HepG2 (cell line): Measurements from ENCODE around the gene RHBDF2. TPM values are rescaled to one million over a fixed set of nuclear protein-coding genes. Genes with fewer than 3 reads are reported as not detected.
A peak's percentile ranks its signal among the peaks of the same experiment; 100 is the strongest.

Experiments used
- ATAC-seq: fragments of 200-7000 bp; cut with Tn5 transposase; 3 replicates; pipeline ENCODE4 v1.9.1; 2020; ENCODE audit warnings: mild to moderate bottlenecking, moderate library complexity
- BruUV-seq: library from RNA; stranded (reverse); fragments of 400-500 nt; replicated peaks from 2 replicates; lab custom pipeline; 2021; lab: Mats Ljungman, UMichigan
- CTCF ChIA-PET: fragments of 300-600 bp; formaldehyde crosslinking; extraction: SDS; loops from one replicate; lab custom pipeline; 2021; ENCODE audit warnings: low total read pairs, inconsistent platforms, low intra/inter-chr PET ratio; lab: Yijun Ruan, JAX
- POLR2A ChIA-PET: fragments of 350-600 bp; sonication (Branson Sonifier 250); formaldehyde crosslinking; loops from one replicate; lab custom pipeline; 2020; ENCODE audit warnings: antibody characterized with exemption, inconsistent platforms; lab: Yijun Ruan, JAX
- DNase-seq: peaks from one replicate; pipeline ENCODE4 v3.0.0-alpha.2; 2015; ENCODE audit warnings: low spot score
- FAIRE-seq: peaks from 3 replicates; lab custom pipeline; 2011; peaks lifted over from hg19 to GRCh38; lab: Jason Lieb, UNC
- H2AFZ ChIP-seq: one replicate; pipeline ENCODE4 v1.6.1; 2011; ENCODE audit warnings: low read length, inconsistent platforms
- H3K27ac ChIP-seq: fragments of 300-600 bp; 3 replicates; pipeline ENCODE4 v1.8.0; 2011; ENCODE audit warnings: mixed run types, mild to moderate bottlenecking, mixed read lengths, low read length, inconsistent platforms; ENCODE audit not compliant: insufficient read depth; ENCODE audit errors: extremely low read length
- H3K27me3 ChIP-seq, 2 experiments: fragments of 200-600 bp in 1 of 2; 2 replicates in 1 of 2; 3 replicates in 1 of 2; pipeline versions ENCODE4 v1.6.0 to v1.8.0; 2011; ENCODE audit warnings: low read length in 2 of 2, mild to moderate bottlenecking in 2 of 2, moderate library complexity in 2 of 2, inconsistent platforms in 1 of 2; ENCODE audit not compliant: insufficient read depth in 2 of 2, control insufficient read depth in 1 of 2
- H3K36me3 ChIP-seq, 2 experiments: fragments of 200-600 bp in 1 of 2; replicated peaks in 1 of 2; 2 replicates in 1 of 2; 3 replicates in 1 of 2; pipeline versions ENCODE4 v1.5.1 to v1.8.0; 2011; ENCODE audit warnings: low read length in 2 of 2, inconsistent platforms in 1 of 2; ENCODE audit not compliant: insufficient read depth in 2 of 2, control insufficient read depth in 1 of 2
- H3K4me1 ChIP-seq: 2 replicates; pipeline ENCODE4 v1.5.1; 2012; ENCODE audit warnings: low read length, inconsistent platforms; ENCODE audit not compliant: insufficient read depth
- H3K4me2 ChIP-seq: 2 replicates; pipeline ENCODE4 v1.6.0; 2011; ENCODE audit warnings: low read depth, low read length, inconsistent platforms
- H3K4me3 ChIP-seq, 3 experiments: fragments of 200-600 bp in 1 of 3; sonication (generic), shearing (Covaris generic) in 1 of 3; replicated peaks in 1 of 3; 2 replicates each; pipeline ENCODE4 v1.5.1; 2011 to 2016; ENCODE audit warnings: low read length in 3 of 3, inconsistent platforms in 2 of 3, low read depth in 2 of 3, mild to moderate bottlenecking in 2 of 3, control low read depth in 1 of 3, mixed read lengths in 1 of 3; ENCODE audit not compliant: insufficient read depth in 1 of 3
- H3K79me2 ChIP-seq: one replicate; pipeline ENCODE4 v1.6.1; 2011; ENCODE audit warnings: low read length, inconsistent platforms; ENCODE audit not compliant: insufficient read depth
- H3K9ac ChIP-seq: 2 replicates; pipeline ENCODE4 v1.6.0; 2011; ENCODE audit warnings: mild to moderate bottlenecking, low read depth, low read length, inconsistent platforms; ENCODE audit not compliant: insufficient read depth
- H3K9me3 ChIP-seq: 2 replicates; pipeline ENCODE4 v1.5.1; 2012; ENCODE audit warnings: mild to moderate bottlenecking, low read length
- H4K20me1 ChIP-seq: 2 replicates; pipeline ENCODE4 v1.6.0; 2011; ENCODE audit warnings: inconsistent platforms, mild to moderate bottlenecking, low read length, moderate library complexity; ENCODE audit not compliant: insufficient read depth
- AGO1 ChIP-seq: fragments of 200-400 bp; formaldehyde crosslinking; IDR thresholded peaks from 2 replicates; pipeline ENCODE4 v1.6.1; 2017; ENCODE audit warnings: mild to moderate bottlenecking, low read depth, low read length, moderate library complexity; ENCODE audit not compliant: poor library complexity, severe bottlenecking
- ARNT ChIP-seq: fragments of 450-650 bp; IDR thresholded peaks from 2 replicates; pipeline ENCODE4 v1.6.1; 2017
- DBP ChIP-seq: sonication (generic); formaldehyde crosslinking; IDR thresholded peaks from 2 replicates; pipeline ENCODE4 v1.4.0; 2020; ENCODE audit warnings: missing genetic modification reagents; ENCODE audit errors: not compliant biosample characterization
- ETV6 ChIP-seq: sonication (generic); formaldehyde crosslinking; conservative IDR thresholded peaks from 2 replicates; pipeline ENCODE4 v1.4.0; 2020; ENCODE audit warnings: missing genetic modification reagents
- GATAD1 ChIP-seq: IDR thresholded peaks from 2 replicates; pipeline ENCODE4 v1.6.1; 2016; ENCODE audit warnings: missing genetic modification reagents, missing compliant biosample characterization
- HDAC1 ChIP-seq: sonication (generic); formaldehyde crosslinking; IDR thresholded peaks from 2 replicates; pipeline ENCODE4 v1.5.1; 2020; ENCODE audit warnings: mild to moderate bottlenecking, missing genetic modification reagents
- HNRNPL ChIP-seq: fragments of 200-400 bp; formaldehyde crosslinking; IDR thresholded peaks from 2 replicates; pipeline ENCODE4 v1.6.1; 2017; ENCODE audit warnings: mild to moderate bottlenecking, low read depth, low read length
- KLF16 ChIP-seq, 2 experiments: sonication (generic) in 1 of 2; formaldehyde crosslinking in 1 of 2; IDR thresholded peaks; 2 replicates each; pipeline versions ENCODE4 v1.6.1 to v1.8.0; 2016 to 2023; ENCODE audit warnings: missing genetic modification reagents in 2 of 2, missing compliant biosample characterization in 1 of 2
- NFRKB ChIP-seq: fragments of 450-650 bp; IDR thresholded peaks from 2 replicates; pipeline ENCODE4 v1.6.1; 2017
- NFYC ChIP-seq: IDR thresholded peaks from 2 replicates; pipeline ENCODE4 v1.6.1; 2016; ENCODE audit warnings: missing genetic modification reagents, missing compliant biosample characterization
- PRMT3 ChIP-seq: sonication (generic); formaldehyde crosslinking; IDR thresholded peaks from 2 replicates; pipeline ENCODE4 v1.8.1; 2022; ENCODE audit warnings: low read depth, mild to moderate bottlenecking, moderate library complexity, missing genetic modification reagents, borderline replicate concordance
- TAF15 ChIP-seq: fragments of 200-400 bp; formaldehyde crosslinking; IDR thresholded peaks from one replicate; pipeline ENCODE4 v1.6.1; 2018; ENCODE audit warnings: mild to moderate bottlenecking, low read depth, low read length; ENCODE audit not compliant: poor library complexity, severe bottlenecking
- TGIF2 ChIP-seq: IDR thresholded peaks from 2 replicates; pipeline ENCODE4 v1.6.1; 2016; ENCODE audit warnings: control low read depth, missing compliant biosample characterization
- USF2 ChIP-seq, 2 experiments: sonication (generic) in 1 of 2; formaldehyde crosslinking in 1 of 2; IDR thresholded peaks; 2 replicates each; pipeline versions ENCODE4 v1.5.1 to v1.6.1; 2011 to 2020; ENCODE audit warnings: borderline replicate concordance in 1 of 2, low read depth in 1 of 2, low read length in 1 of 2, mild to moderate bottlenecking in 1 of 2, missing genetic modification reagents in 1 of 2, moderate library complexity in 1 of 2
- ZBTB14 ChIP-seq: sonication (generic); formaldehyde crosslinking; IDR thresholded peaks from 2 replicates; pipeline ENCODE4 v1.4.0; 2020; ENCODE audit warnings: missing genetic modification reagents
- ZKSCAN8 ChIP-seq: IDR thresholded peaks from 2 replicates; pipeline ENCODE4 v1.6.1; 2016; ENCODE audit warnings: borderline replicate concordance, missing genetic modification reagents, missing compliant biosample characterization
- ZNF337 ChIP-seq: sonication (generic); formaldehyde crosslinking; IDR thresholded peaks from 2 replicates; pipeline ENCODE4 v1.5.1; 2020; ENCODE audit warnings: missing genetic modification reagents, low read depth, mild to moderate bottlenecking, borderline replicate concordance
- ZNF768 ChIP-seq: sonication (generic); formaldehyde crosslinking; IDR thresholded peaks from 2 replicates; pipeline ENCODE4 v1.4.0; 2020; ENCODE audit warnings: missing genetic modification reagents
- WGBS: methylation state at CpG from one replicate; pipeline ENCODE4 v1.1.6; 2017; ENCODE audit warnings: low lambda C conversion rate; 5-methylcytosine and 5-hydroxymethylcytosine counted together
- in situ Hi-C: cut with HindIII; loops from 2 replicates; pipeline ENCODE4 v1.10.0; 2017; ENCODE audit warnings: low pct_unique_long_range_greater_than_20kb; ENCODE audit not compliant: extremely low pct_ligation_motif_present
- intact Hi-C: fragments of 100-400 bp; cut with micrococcal nuclease; formaldehyde crosslinking; loops from one replicate; pipeline ENCODE4 v1.10.0; 2022; ENCODE audit not compliant: unreplicated experiment
- polyA plus RNA-seq, 8 experiments: library from polyadenylated mRNA; depleted of rRNA in 3 of 8; stranded (reverse) in 7 of 8; unstranded in 1 of 8; fragments of >200 nt; fragmentation: Illumina TruSeq in 4 of 8; extraction: Trizol in 4 of 8; gene quantifications; 2 replicates each; pipeline versions ENCODE4 v1.2.1 to v1.2.3, GENCODE V29; 2011 to 2016; ENCODE audit warnings: low read depth in 4 of 8, missing spikeins in 1 of 8, mixed read lengths in 1 of 8; ENCODE audit not compliant: insufficient read depth in 1 of 8
- total RNA-seq, 5 experiments: library from RNA; depleted of rRNA; stranded (reverse); fragments of >200 nt; fragmentation: Illumina TruSeq; extraction: Trizol; gene quantifications; 2 replicates each; pipeline ENCODE4 v1.2.3, GENCODE V29; 2016; ENCODE audit warnings: low read depth in 1 of 5
- TF ChIP-seq, protein P1 (sequence below): sonication (generic); formaldehyde crosslinking; IDR thresholded peaks from 2 replicates; pipeline ENCODE4 v1.4.0; 2020; ENCODE audit warnings: missing genetic modification reagents

The RHBDF2 gene
- total and polyA plus RNA-seq, 2 of the 13 experiments (the other 11 are each of a cell fraction or from before 2014, with no cell fraction given): 7.8 to 24.2 TPM

DNA sequence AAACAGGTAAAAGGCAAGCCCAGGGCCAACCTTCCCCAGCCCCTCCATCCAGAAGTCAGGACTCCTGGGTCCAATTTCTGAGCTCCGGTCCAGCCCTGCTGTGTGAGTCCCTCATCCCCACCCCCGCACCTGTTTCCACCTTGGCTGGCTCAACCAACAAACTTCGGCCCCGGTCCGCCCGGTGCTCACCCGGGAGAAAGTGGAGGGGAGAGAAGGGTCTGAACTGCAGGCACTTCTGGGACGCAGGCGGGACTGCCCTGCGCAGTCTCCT, 541 bp downstream of the RHBDF2 start:
- H3K27ac ChIP-seq: peak overlapping the region; percentile 64
- FAIRE-seq (no peak), ATAC-seq (no peak), DNase-seq (no peak)
- ChIA-PET CTCF (no interaction called here), POLR2A (interaction anchor here (1.0 to 8.2 kb wide), 21 partner anchors 9 to 249 kb away, joined by 3 to 252 read pairs (median 11); partner anchors contain the start of genes AANAT, PRPSAP1, SPHK1 and UBE2O)
- TSS peak; percentile 73 for BruUV-seq
- no peak overlapping the region for H2AFZ ChIP-seq
- H3K4me3 ChIP-seq: peak overlapping the region; percentile 90 to 99 (median 96)
- no peaks in the 10 kb centered on the region for H3K36me3 ChIP-seq
- H3K27me3 ChIP-seq: no peaks in the 10 kb centered on the region; a peak in 1 of 5 replicates
- peaks cover 62% of the 10 kb centered on the region for H3K4me1 ChIP-seq
- 0% methylated on average over 8 of the region's 10 CpGs for WGBS
- peaks cover 17% of the 10 kb centered on the region; the same call in 1 of the 2 replicates for H4K20me1 ChIP-seq
- in situ Hi-C loops (no loop called here), intact Hi-C loops (loop anchor here (1.0 kb wide), 1 partner anchor 34 kb away; no protein-coding TSS in a partner anchor)
- H3K9ac ChIP-seq: peak overlapping the region; percentile 91
- peak overlapping the region; percentile 93 for H3K4me2 ChIP-seq
- H3K79me2 ChIP-seq: peaks cover 29% of the 10 kb centered on the region
- no peaks in the 10 kb centered on the region for H3K9me3 ChIP-seq
- no peak for TF ChIP-seq USF2 (IDR thresholded peaks at IDR 0.05; ENCODE audit: low read depth, low read length)
- no peak for TF ChIP-seq USF2 (CRISPR knock-in tag; IDR thresholded peaks at IDR 0.05; ENCODE audit: borderline replicate concordance)
- TF ChIP-seq HDAC1 (CRISPR knock-in tag): peak; percentile 14; the same call in 1 of the 2 replicates
- no peak for TF ChIP-seq DBP (CRISPR knock-in tag)
- TF ChIP-seq, protein P1, sequence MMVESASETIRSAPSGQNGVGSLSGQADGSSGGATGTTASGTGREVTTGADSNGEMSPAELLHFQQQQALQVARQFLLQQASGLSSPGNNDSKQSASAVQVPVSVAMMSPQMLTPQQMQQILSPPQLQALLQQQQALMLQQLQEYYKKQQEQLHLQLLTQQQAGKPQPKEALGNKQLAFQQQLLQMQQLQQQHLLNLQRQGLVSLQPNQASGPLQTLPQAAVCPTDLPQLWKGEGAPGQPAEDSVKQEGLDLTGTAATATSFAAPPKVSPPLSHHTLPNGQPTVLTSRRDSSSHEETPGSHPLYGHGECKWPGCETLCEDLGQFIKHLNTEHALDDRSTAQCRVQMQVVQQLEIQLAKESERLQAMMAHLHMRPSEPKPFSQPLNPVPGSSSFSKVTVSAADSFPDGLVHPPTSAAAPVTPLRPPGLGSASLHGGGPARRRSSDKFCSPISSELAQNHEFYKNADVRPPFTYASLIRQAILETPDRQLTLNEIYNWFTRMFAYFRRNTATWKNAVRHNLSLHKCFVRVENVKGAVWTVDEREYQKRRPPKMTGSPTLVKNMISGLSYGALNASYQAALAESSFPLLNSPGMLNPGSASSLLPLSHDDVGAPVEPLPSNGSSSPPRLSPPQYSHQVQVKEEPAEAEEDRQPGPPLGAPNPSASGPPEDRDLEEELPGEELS (CRISPR knock-in tag): peak; percentile 25; the same call in 1 of the 2 replicates
- 0 out of 2 replicates have a peak, but pooled peaks have one; percentile 9 for TF ChIP-seq ZNF768 (CRISPR knock-in tag)
- no peak for TF ChIP-seq AGO1
- no peak for TF ChIP-seq NFRKB
- 0 out of 4 replicates have a peak, but pooled peaks of 1 of the 2 experiments have one; percentile 9 for TF ChIP-seq KLF16 (CRISPR knock-in tag; IDR thresholded peaks at IDR 0.05)
- no peak for TF ChIP-seq ETV6
- TF ChIP-seq GATAD1 (CRISPR knock-in tag): no peak
- no peak for TF ChIP-seq TAF15
- TF ChIP-seq ZBTB14 (CRISPR knock-in tag): 0 out of 2 replicates have a peak, but pooled peaks have one; percentile 11
- no peak for TF ChIP-seq NFYC
- no peak for TF ChIP-seq ZKSCAN8 (CRISPR knock-in tag)
- TF ChIP-seq PRMT3 (CRISPR knock-in tag): no peak
- no peak for TF ChIP-seq ZNF337 (CRISPR knock-in tag)
- TF ChIP-seq HNRNPL: no peak
- TF ChIP-seq TGIF2 (CRISPR knock-in tag): peak; percentile 42; the same call in 1 of the 2 replicates
- TF ChIP-seq ARNT: no peak
